A549 treated with Hydrocortisone at 1 μM for 4 hours (cell line): ENCODE results near the gene DENND2D. TPM values are rescaled to one million over a fixed set of nuclear protein-coding genes. Genes with fewer than 3 reads are reported as not detected.

ENCODE experiments used
- total RNA-seq: library from RNA; stranded (reverse); fragments of 200-300 nt; extraction: Qiagen RNA extraction; gene quantifications from 5 replicates; pipeline ENCODE4 v1.2.3, GENCODE V29; 2022

Gene DENND2D
- total RNA-seq, result 1.0 to 1.8 TPM (median 1.2 TPM) in 5 replicates

GRCh38 chr1:111199881-111200801 is at the start of gene DENND2D:
TSS of gene DENND2D (minus strand) at chr1:111200646. CDS start at chr1:111200459, 187 bp downstream.

DNA sequence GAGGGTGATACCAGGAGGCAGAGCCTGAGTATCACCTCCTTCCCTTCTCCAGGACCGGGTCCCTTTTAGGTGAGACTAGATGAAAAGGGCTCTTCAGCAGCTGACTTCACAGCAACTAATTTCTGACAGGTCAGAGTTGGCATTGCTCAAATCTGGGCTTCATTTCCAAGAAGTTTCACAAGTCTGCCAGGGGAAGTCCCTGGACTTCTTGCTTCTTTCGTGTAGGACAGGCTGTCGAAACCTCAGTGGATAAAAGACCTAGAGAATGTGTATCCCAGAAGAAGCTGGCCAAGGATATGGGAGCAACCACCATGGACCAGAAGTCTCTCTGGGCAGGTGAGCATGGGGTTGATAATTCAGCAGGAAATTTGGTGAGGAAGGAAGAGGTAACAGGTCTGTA is 27.0 kb upstream of the DENND2D start, which contains the start of gene CHI3L2:
TSS of gene CHI3L2 (plus strand) at position 280 of the 400 bp plus-strand sequence. CDS start at position 297, 17 bp downstream.

GRCh38 chr1:111139956-111140679 is 60.3 kb downstream of the DENND2D start, which contains the start of the genes CEPT1 and DRAM2:
TSS of gene CEPT1 (plus strand) at chr1:111140223. CDS start at chr1:111147715, 7,492 bp downstream.
TSS of gene DRAM2 (minus strand) at chr1:111140093. CDS start at chr1:111131554, 8,539 bp downstream.

Other genes starting within 250 kb of the DENND2D start
- 15.3 to 24.9 TPM (median 16.5 TPM) in 5 replicates for gene LRIF1, start 236.7 kb downstream of the DENND2D start, total RNA-seq
- 19.2 to 21.8 TPM (median 20.4 TPM) in 5 replicates for gene DRAM2, start 60.6 kb downstream of the DENND2D start, total RNA-seq
- gene CEPT1, start 60.4 kb downstream of the DENND2D start, total RNA-seq, result 10.7 to 15.0 TPM (median 13.0 TPM) in 5 replicates
- 0.25 to 1.1 TPM (median 0.44 TPM) in 5 replicates for gene CHI3L2, start 27.1 kb upstream of the DENND2D start, total RNA-seq
- gene CHIA, start 90.2 kb upstream of the DENND2D start, total RNA-seq, result not detected in 5 replicates
- gene OVGP1, start 227.1 kb upstream of the DENND2D start, total RNA-seq, result 0.98 to 1.6 TPM (median 1.2 TPM) in 5 replicates
- 35.7 to 53.7 TPM (median 48.5 TPM) in 5 replicates for gene WDR77, start 248.6 kb upstream of the DENND2D start, total RNA-seq
- 243 to 257 TPM (median 247 TPM) in 5 replicates for gene ATP5PB, start 248.8 kb upstream of the DENND2D start, total RNA-seq